DOHH2 (cell line): ENCODE measurements around the gene NLGN3.

Source experiments
- H3F3A ChIP-seq: fragments of 200-600 bp; sonication (generic), shearing (Covaris generic); 2 replicates; pipeline ENCODE4 v1.6.0; 2016; ENCODE audit warnings: antibody characterized with exemption, mild to moderate bottlenecking; ENCODE audit not compliant: control insufficient read depth, insufficient read depth
- H3K27ac ChIP-seq: fragments of 200-600 bp; sonication (generic); 2 replicates; pipeline ENCODE4 v1.5.1; 2014; ENCODE audit warnings: low read depth, mild to moderate bottlenecking, low read length, moderate library complexity
- H3K27me3 ChIP-seq: fragments of 200-600 bp; sonication (generic); 2 replicates; pipeline ENCODE4 v1.6.1; 2014; ENCODE audit warnings: mild to moderate bottlenecking, low read length, mixed read lengths; ENCODE audit not compliant: control insufficient read depth
- H3K36me3 ChIP-seq: fragments of 200-600 bp; sonication (generic); 2 replicates; pipeline ENCODE4 v1.6.1; 2014; ENCODE audit warnings: mild to moderate bottlenecking, low read length, moderate library complexity, mixed read lengths; ENCODE audit not compliant: control insufficient read depth
- H3K4me1 ChIP-seq: fragments of 200-600 bp; sonication (generic); 2 replicates; pipeline ENCODE4 v1.6.1; 2014; ENCODE audit warnings: mild to moderate bottlenecking, low read length, mixed read lengths; ENCODE audit not compliant: control insufficient read depth
- H3K4me2 ChIP-seq: fragments of 200-600 bp; sonication (generic); 2 replicates; pipeline ENCODE4 v1.6.0; 2014; ENCODE audit warnings: mild to moderate bottlenecking, low read length, moderate library complexity
- H3K4me3 ChIP-seq: fragments of 200-600 bp; sonication (generic); 2 replicates; pipeline ENCODE4 v1.5.1; 2014; ENCODE audit warnings: mild to moderate bottlenecking, low read length, mixed read lengths
- H3K79me2 ChIP-seq: fragments of 200-600 bp; sonication (generic); 2 replicates; pipeline ENCODE4 v1.6.1; 2014; ENCODE audit warnings: mild to moderate bottlenecking, low read length, mixed read lengths; ENCODE audit not compliant: control insufficient read depth
- H3K9me2 ChIP-seq: fragments of 200-600 bp; sonication (generic); replicated peaks from 2 replicates; pipeline ENCODE4 v1.6.1; 2014; ENCODE audit warnings: mild to moderate bottlenecking, low read length, mixed read lengths; ENCODE audit not compliant: control insufficient read depth
- H3K9me3 ChIP-seq: fragments of 200-600 bp; sonication (generic); 2 replicates; pipeline ENCODE4 v1.6.1; 2014; ENCODE audit warnings: antibody characterized with exemption, low read length, mixed read lengths; ENCODE audit not compliant: control insufficient read depth, insufficient read depth
- H4K20me1 ChIP-seq: fragments of 200-600 bp; sonication (generic); 2 replicates; pipeline ENCODE4 v1.6.0; 2014; ENCODE audit warnings: low read depth, mild to moderate bottlenecking, antibody characterized with exemption, low read length, moderate library complexity; ENCODE audit not compliant: control insufficient read depth, insufficient read depth
- EZH2phosphoT487 ChIP-seq: fragments of 200-600 bp; sonication (generic); IDR thresholded peaks from 2 replicates; pipeline ENCODE4 v1.6.1; 2017; ENCODE audit warnings: borderline replicate concordance, mild to moderate bottlenecking, antibody characterized with exemption, low read length, moderate library complexity, mixed read lengths
- TF ChIP-seq, protein P1 (sequence below): fragments of 200-600 bp; sonication (generic); IDR thresholded peaks from one replicate; pipeline ENCODE4 v1.5.1; 2014; ENCODE audit warnings: antibody characterized with exemption, mild to moderate bottlenecking, low read depth, low read length; ENCODE audit not compliant: poor library complexity, severe bottlenecking

NLGN3 gene

DNA sequence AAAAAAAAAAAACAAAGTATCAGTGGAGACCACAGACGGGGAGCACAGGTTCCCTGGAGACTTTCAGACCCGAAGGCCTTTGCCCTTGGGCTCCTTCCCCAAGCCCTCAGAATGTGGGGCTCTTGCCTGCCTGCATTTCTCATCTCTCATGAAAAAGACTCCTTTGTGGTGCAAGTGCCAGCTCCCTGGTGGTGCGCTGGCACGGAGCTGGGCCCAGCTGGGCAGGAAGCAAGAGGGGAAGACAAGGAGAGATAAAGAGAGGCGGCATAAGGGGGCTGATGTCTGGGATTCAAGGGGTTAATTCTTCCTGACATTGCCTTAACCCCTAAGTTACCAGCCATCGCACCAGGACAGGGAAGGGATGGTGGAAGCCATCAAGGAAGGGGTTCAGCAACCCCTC is 21.8 kb downstream of the NLGN3 start:
- no peaks in the 10 kb centered on the region for H4K20me1 ChIP-seq
- no peak overlapping the region for H3K27ac ChIP-seq
- no peaks in the 10 kb centered on the region for H3K79me2 ChIP-seq
- no peak for TF ChIP-seq EZH2phosphoT487
- TF ChIP-seq, protein P1, sequence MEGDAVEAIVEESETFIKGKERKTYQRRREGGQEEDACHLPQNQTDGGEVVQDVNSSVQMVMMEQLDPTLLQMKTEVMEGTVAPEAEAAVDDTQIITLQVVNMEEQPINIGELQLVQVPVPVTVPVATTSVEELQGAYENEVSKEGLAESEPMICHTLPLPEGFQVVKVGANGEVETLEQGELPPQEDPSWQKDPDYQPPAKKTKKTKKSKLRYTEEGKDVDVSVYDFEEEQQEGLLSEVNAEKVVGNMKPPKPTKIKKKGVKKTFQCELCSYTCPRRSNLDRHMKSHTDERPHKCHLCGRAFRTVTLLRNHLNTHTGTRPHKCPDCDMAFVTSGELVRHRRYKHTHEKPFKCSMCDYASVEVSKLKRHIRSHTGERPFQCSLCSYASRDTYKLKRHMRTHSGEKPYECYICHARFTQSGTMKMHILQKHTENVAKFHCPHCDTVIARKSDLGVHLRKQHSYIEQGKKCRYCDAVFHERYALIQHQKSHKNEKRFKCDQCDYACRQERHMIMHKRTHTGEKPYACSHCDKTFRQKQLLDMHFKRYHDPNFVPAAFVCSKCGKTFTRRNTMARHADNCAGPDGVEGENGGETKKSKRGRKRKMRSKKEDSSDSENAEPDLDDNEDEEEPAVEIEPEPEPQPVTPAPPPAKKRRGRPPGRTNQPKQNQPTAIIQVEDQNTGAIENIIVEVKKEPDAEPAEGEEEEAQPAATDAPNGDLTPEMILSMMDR: no peak
- no peak overlapping the region for H3K4me2 ChIP-seq
- no peaks in the 10 kb centered on the region for H3K9me3 ChIP-seq
- no peaks in the 10 kb centered on the region for H3K4me1 ChIP-seq
- no peaks in the 10 kb centered on the region for H3K9me2 ChIP-seq
- H3K36me3 ChIP-seq: no peaks in the 10 kb centered on the region
- no peaks in the 10 kb centered on the region for H3K27me3 ChIP-seq
- no peak overlapping the region for H3K4me3 ChIP-seq
- no peaks in the 10 kb centered on the region for H3F3A ChIP-seq

DNA sequence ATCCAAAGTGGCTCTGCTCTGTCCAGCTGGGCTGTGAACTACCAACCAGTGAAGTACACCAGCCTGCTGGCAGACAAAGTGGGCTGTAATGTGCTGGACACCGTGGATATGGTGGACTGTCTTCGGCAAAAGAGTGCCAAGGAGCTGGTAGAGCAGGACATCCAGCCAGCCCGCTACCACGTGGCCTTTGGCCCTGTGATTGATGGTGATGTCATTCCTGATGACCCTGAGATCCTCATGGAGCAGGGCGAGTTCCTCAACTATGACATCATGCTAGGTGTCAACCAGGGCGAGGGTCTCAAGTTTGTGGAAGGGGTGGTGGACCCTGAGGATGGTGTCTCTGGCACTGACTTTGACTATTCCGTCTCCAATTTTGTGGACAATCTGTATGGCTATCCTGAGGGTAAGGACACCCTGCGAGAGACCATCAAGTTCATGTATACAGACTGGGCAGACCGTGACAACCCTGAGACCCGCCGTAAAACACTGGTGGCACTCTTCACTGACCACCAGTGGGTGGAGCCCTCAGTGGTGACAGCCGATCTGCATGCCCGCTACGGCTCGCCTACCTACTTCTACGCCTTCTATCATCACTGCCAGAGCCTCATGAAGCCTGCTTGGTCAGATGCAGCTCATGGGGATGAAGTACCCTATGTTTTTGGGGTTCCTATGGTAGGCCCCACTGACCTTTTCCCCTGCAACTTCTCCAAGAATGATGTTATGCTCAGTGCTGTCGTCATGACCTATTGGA is 22.6 kb downstream of the NLGN3 start:
- no peaks in the 10 kb centered on the region for H3K9me2 ChIP-seq
- H3K4me2 ChIP-seq: no peak overlapping the region
- H3K79me2 ChIP-seq: no peaks in the 10 kb centered on the region
- no peaks in the 10 kb centered on the region for H3K9me3 ChIP-seq
- H3K4me3 ChIP-seq: no peak overlapping the region
- H4K20me1 ChIP-seq: no peaks in the 10 kb centered on the region
- no peaks in the 10 kb centered on the region for H3F3A ChIP-seq
- H3K4me1 ChIP-seq: no peaks in the 10 kb centered on the region
- no peaks in the 10 kb centered on the region for H3K36me3 ChIP-seq
- no peaks in the 10 kb centered on the region for H3K27me3 ChIP-seq
- TF ChIP-seq EZH2phosphoT487: no peak
- TF ChIP-seq, protein P1: no peak
- H3K27ac ChIP-seq: no peak overlapping the region

DNA sequence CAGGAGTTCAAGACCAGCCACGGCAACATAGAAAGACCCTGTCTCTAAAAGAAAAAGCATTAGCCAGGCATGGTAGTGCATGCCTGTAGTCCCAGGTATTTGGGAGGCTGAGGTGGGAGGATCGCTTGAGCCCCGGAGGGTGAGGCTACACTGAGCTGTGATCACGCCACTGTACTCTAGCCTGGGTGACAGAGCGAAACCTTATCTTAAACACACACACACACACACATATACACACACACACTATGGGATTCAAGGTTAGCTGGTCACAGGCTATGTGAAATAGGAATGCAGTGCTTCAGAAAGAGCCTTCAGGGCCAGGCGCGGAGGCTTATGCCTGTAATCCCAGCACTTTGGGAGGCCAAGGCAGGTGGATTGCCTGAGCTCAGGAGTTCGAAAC is 23.5 kb downstream of the NLGN3 start:
- no peaks in the 10 kb centered on the region for H4K20me1 ChIP-seq
- no peaks in the 10 kb centered on the region for H3K36me3 ChIP-seq
- H3K79me2 ChIP-seq: no peaks in the 10 kb centered on the region
- no peak overlapping the region for H3K4me2 ChIP-seq
- no peak overlapping the region for H3K4me3 ChIP-seq
- H3K9me3 ChIP-seq: no peaks in the 10 kb centered on the region
- H3K27ac ChIP-seq: no peak overlapping the region
- TF ChIP-seq, protein P1: no peak
- H3K4me1 ChIP-seq: no peaks in the 10 kb centered on the region
- H3F3A ChIP-seq: no peaks in the 10 kb centered on the region
- no peaks in the 10 kb centered on the region for H3K9me2 ChIP-seq
- H3K27me3 ChIP-seq: no peaks in the 10 kb centered on the region
